Small intestine (tissue), 7 donors: Measurements from ENCODE around the gene CEMIP. TPM values are rescaled to one million over a fixed set of nuclear protein-coding genes. Genes with fewer than 3 reads are reported as not detected.

Experiments used
- DNase-seq, 2 donors: peaks; one replicate each; pipeline versions ENCODE4 v3.0.0 to v3.0.0-alpha.2; 2013
- FAIRE-seq: peaks from 2 replicates; lab custom pipeline; 2012; peaks lifted over from hg19 to GRCh38; lab: Jason Lieb, UNC
- H3K27ac ChIP-seq, 3 donors: one replicate each; pipeline ENCODE4 v1.5.1; 2013; ENCODE audit warnings: low read length in 2 of 3, mild to moderate bottlenecking in 2 of 3, control low read depth in 1 of 3, inconsistent platforms in 1 of 3, low read depth in 1 of 3, moderate library complexity in 1 of 3
- H3K27me3 ChIP-seq, 3 donors: one replicate each; pipeline ENCODE4 v1.6.1; 2013; ENCODE audit warnings: low read length in 3 of 3, inconsistent platforms in 1 of 3; ENCODE audit not compliant: control insufficient read depth in 3 of 3, insufficient read depth in 3 of 3
- H3K36me3 ChIP-seq, 3 donors: one replicate each; pipeline ENCODE4 v1.6.1; 2013; ENCODE audit warnings: low read length in 3 of 3, inconsistent platforms in 1 of 3, low read depth in 1 of 3, mild to moderate bottlenecking in 1 of 3, moderate library complexity in 1 of 3; ENCODE audit not compliant: control insufficient read depth in 3 of 3, insufficient read depth in 2 of 3
- H3K4me1 ChIP-seq, 3 donors: one replicate each; pipeline ENCODE4 v1.6.1; 2013; ENCODE audit warnings: low read length in 2 of 3, inconsistent platforms in 1 of 3, low read depth in 1 of 3, mild to moderate bottlenecking in 1 of 3, moderate library complexity in 1 of 3; ENCODE audit not compliant: control insufficient read depth in 3 of 3, insufficient read depth in 2 of 3
- H3K4me3 ChIP-seq, 3 donors: one replicate each; pipeline ENCODE4 v1.5.1; 2013; ENCODE audit warnings: low read length in 3 of 3, control low read depth in 1 of 3, inconsistent platforms in 1 of 3, low read depth in 1 of 3, mild to moderate bottlenecking in 1 of 3, moderate library complexity in 1 of 3
- H3K9me3 ChIP-seq, 2 donors: one replicate each; pipeline ENCODE4 v1.6.1; 2013; ENCODE audit warnings: low read depth in 1 of 2, low read length in 1 of 2; ENCODE audit not compliant: control insufficient read depth in 2 of 2, insufficient read depth in 1 of 2
- WGBS, 3 donors: extraction: QIAGEN DNeasy Blood & Tissue Kit; methylation state at CpG; one replicate each; pipeline ENCODE4 v1.1.7; 2013; 5-methylcytosine and 5-hydroxymethylcytosine counted together
- polyA plus RNA-seq, 4 donors: library from polyadenylated mRNA; stranded (reverse) in 3 of 4; unstranded in 1 of 4; fragments of 200-250 nt in 3 of 4; fragments of 120-200 nt in 1 of 4; gene quantifications; one replicate each; pipeline versions ENCODE4 v1.2.1 to v1.2.3, GENCODE V29; 2013
- donor health status: healthy with polysubstance abuse.
- donor health status: control.
- donor health status: control.
- donor health status: Bipolar disorder and iron deficiency.
- donor health status: healthy.

CEMIP gene
- polyA plus RNA-seq, 4 donors, result 0.27 to 1.4 (median 0.93) TPM

GRCh38 chr15:80970658-80971057 lies 191.5 kb downstream of the CEMIP start:
- no peak overlapping the region for H3K4me3 ChIP-seq
- H3K4me1 ChIP-seq, result no peaks in the 10 kb centered on the region
- no peaks in the 10 kb centered on the region for H3K27me3 ChIP-seq
- DNase-seq (no peak), FAIRE-seq (no peak)
- peaks cover 0 to 20% (median 0%) of the 10 kb centered on the region in 3 donors for H3K36me3 ChIP-seq
- H3K27ac ChIP-seq, result no peak overlapping the region
- H3K9me3 ChIP-seq, result no peaks in the 10 kb centered on the region
- WGBS, 3 donors, result 89 to 91% (median 89%) methylated on average over 3 of the region's 3 CpGs

DNA sequence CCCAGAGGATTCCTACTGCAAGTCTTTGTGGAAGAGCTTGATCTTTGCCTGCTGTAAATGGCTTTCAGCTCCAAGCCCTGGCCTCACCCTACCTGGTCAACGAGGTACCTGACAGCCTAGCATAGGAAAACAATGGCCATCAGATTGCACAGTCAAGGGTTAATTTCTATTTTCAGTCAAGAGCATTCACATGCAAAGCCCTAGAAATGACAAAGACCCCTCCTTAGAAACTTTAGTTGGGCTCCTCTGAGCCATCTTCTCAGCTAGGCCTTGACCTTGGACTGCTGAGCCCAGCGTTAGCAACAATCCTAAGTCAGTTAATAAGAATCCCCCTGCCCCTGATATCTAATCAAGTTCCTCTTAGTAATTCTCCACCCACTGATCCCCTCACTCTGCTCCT lies 192.0 kb downstream of the CEMIP start:
- Histone ChIP-seq H3K27ac (no peak overlapping the region), H3K4me1 (no peaks in the 10 kb centered on the region), H3K9me3 (no peaks in the 10 kb centered on the region), H3K27me3 (no peaks in the 10 kb centered on the region), H3K4me3 (no peak overlapping the region), H3K36me3 (peaks cover 0 to 20% (median 0%) of the 10 kb centered on the region in 3 donors)
- FAIRE-seq, result no peak
- WGBS, 3 donors, result 62 to 81% (median 74%) methylated on average over 2 of the region's 2 CpGs
- DNase-seq, result no peak

DNA sequence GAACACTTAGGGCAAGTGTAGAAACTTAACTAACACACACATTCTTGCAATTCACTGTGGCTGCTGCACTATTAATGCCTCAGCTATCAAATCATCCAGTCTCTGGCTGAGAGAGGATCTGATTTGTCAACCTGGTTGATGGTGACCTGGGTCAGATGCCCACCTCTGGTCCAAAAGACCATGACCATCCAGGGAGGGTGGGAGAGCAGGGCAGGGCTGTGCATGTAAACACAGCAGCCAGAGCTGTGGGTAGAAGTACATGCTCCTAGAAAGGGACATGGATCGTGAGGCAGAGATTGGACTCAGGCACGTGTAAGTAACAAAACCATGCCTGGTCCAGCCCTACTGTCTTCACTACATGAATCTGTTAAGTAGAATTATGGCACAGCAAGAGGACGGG lies 193.1 kb downstream of the CEMIP start:
- H3K4me1 ChIP-seq, result no peaks in the 10 kb centered on the region
- no peaks in the 10 kb centered on the region for H3K9me3 ChIP-seq
- no peak for DNase-seq
- 93 to 96% (median 95%) methylated on average over 3 of the region's 3 CpGs for WGBS, 3 donors
- H3K27me3 ChIP-seq, result no peaks in the 10 kb centered on the region
- H3K36me3 ChIP-seq, result peaks cover 0 to 24% (median 0%) of the 10 kb centered on the region in 3 donors
- FAIRE-seq, result no peak
- H3K4me3 ChIP-seq, result no peak overlapping the region
- H3K27ac ChIP-seq, result no peak overlapping the region

GRCh38 chr15:80974914-80975313 lies 195.7 kb downstream of the CEMIP start:
- FAIRE-seq (no peak), DNase-seq (no peak)
- no peaks in the 10 kb centered on the region for H3K9me3 ChIP-seq
- no peaks in the 10 kb centered on the region for H3K4me1 ChIP-seq
- no peaks in the 10 kb centered on the region for H3K27me3 ChIP-seq
- H3K4me3 ChIP-seq, result no peak overlapping the region
- H3K27ac ChIP-seq, result no peak overlapping the region
- H3K36me3 ChIP-seq, result peaks cover 5 to 24% (median 8%) of the 10 kb centered on the region in 3 donors
- WGBS, 3 donors, result 97 to 98% (median 98%) methylated on average over 4 of the region's 4 CpGs

GRCh38 chr15:80976851-80977250 lies 197.7 kb downstream of the CEMIP start:
- Histone ChIP-seq H3K4me3 (no peak overlapping the region), H3K4me1 (no peaks in the 10 kb centered on the region), H3K27ac (no peak overlapping the region), H3K36me3 (peaks cover 8 to 37% (median 9%) of the 10 kb centered on the region in 3 donors), H3K9me3 (no peaks in the 10 kb centered on the region), H3K27me3 (no peaks in the 10 kb centered on the region)
- no peak for FAIRE-seq
- 96 to 99% (median 96%) methylated on average over 4 of the region's 4 CpGs for WGBS, 3 donors
- no peak for DNase-seq

GRCh38 chr15:80977627-80978036 lies 198.5 kb downstream of the CEMIP start:
- no peak for FAIRE-seq
- Histone ChIP-seq H3K27me3 (no peaks in the 10 kb centered on the region), H3K36me3 (peaks cover 8 to 37% (median 9%) of the 10 kb centered on the region in 3 donors), H3K27ac (no peak overlapping the region), H3K4me3 (no peak overlapping the region), H3K4me1 (no peaks in the 10 kb centered on the region), H3K9me3 (no peaks in the 10 kb centered on the region)
- DNase-seq, result peak; percentile 52 to 56
- 45 to 53% (median 46%) methylated on average over 7 of the region's 7 CpGs for WGBS, 3 donors

GRCh38 chr15:80978685-80979329 lies 199.6 kb downstream of the CEMIP start:
- peak in 1 of 2 donors; percentile 13 for DNase-seq
- no peaks in the 10 kb centered on the region for H3K9me3 ChIP-seq
- no peak for FAIRE-seq
- no peaks in the 10 kb centered on the region for H3K4me1 ChIP-seq
- H3K27ac ChIP-seq, result no peak overlapping the region
- WGBS, 3 donors, result 78 to 88% (median 83%) methylated on average over 7 of the region's 7 CpGs
- peaks cover 8 to 34% (median 9%) of the 10 kb centered on the region in 3 donors for H3K36me3 ChIP-seq
- no peak overlapping the region for H3K4me3 ChIP-seq
- no peaks in the 10 kb centered on the region for H3K27me3 ChIP-seq

- FAIRE-seq, result no peak
- Histone ChIP-seq H3K4me3 (no peak overlapping the region), H3K36me3 (peaks cover 8 to 32% (median 9%) of the 10 kb centered on the region in 3 donors), H3K27ac (no peak overlapping the region), H3K4me1 (no peaks in the 10 kb centered on the region), H3K27me3 (no peaks in the 10 kb centered on the region), H3K9me3 (no peaks in the 10 kb centered on the region)
- no peak for DNase-seq
- WGBS, 3 donors, result 86 to 94% (median 90%) methylated on average over 8 of the region's 8 CpGs
These were observed 200.5 kb downstream of the CEMIP start for GRCh38 chr15:80979538-80980200.
